Measurements from ENCODE around the gene B3GLCT. TPM values are rescaled to one million over a fixed set of nuclear protein-coding genes. Genes with fewer than 3 reads are reported as not detected.

Gene B3GLCT
- total and polyA plus RNA-seq, 10 donors, result 2.0 to 9.2 (median 5.5) TPM

- H3K27ac ChIP-seq, result no peak overlapping the region
- TF ChIP-seq CTCF (IDR thresholded peaks at IDR 0.05 in 8 of 11, conservative IDR thresholded peaks at IDR 0.05 in 3 of 11) (no peak), POLR2AphosphoS5 (IDR thresholded peaks at IDR 0.05) (no peak), POLR2A (IDR thresholded peaks at IDR 0.05) (no peak)
- H3K36me3 ChIP-seq, result peaks cover 0 to 41% (median 2%) of the 10 kb centered on the region in 6 donors
- WGBS, 5 donors, result 80 to 86% (median 85%) methylated on average over 3 of the region's 3 CpGs
- H3K27me3 ChIP-seq (replicated peaks in 1 of 7), result no peaks in the 10 kb centered on the region
- H3K4me1 ChIP-seq, result no peaks in the 10 kb centered on the region
- H3K4me3 ChIP-seq, result no peak overlapping the region
- intact Hi-C loops (cut with DNase I; ENCODE audit: low total_unique reads), result no loop called here
- DNase-seq, result no peak
- H3K9me3 ChIP-seq, result no peaks in the 10 kb centered on the region
Observed at GRCh38 chr13:31248361-31248760, 48.6 kb downstream of the B3GLCT start.

- WGBS, 5 donors, result 84 to 93% (median 90%) methylated on average over 4 of the region's 4 CpGs
- Histone ChIP-seq H3K4me3 (no peak overlapping the region), H3K9me3 (peaks cover 0 to under 1% (median 0%) of the 10 kb centered on the region in 8 donors), H3K27me3 (replicated peaks in 1 of 7) (no peaks in the 10 kb centered on the region), H3K27ac (no peak overlapping the region), H3K4me1 (no peaks in the 10 kb centered on the region), H3K36me3 (peaks cover 0 to 41% (median 2%) of the 10 kb centered on the region in 6 donors)
- intact Hi-C loops (cut with DNase I; ENCODE audit: low total_unique reads), result no loop called here
- no peak for DNase-seq
- no peak for TF ChIP-seq POLR2A (IDR thresholded peaks at IDR 0.05)
- no peak for TF ChIP-seq POLR2AphosphoS5 (IDR thresholded peaks at IDR 0.05)
- TF ChIP-seq CTCF (IDR thresholded peaks at IDR 0.05 in 8 of 11, conservative IDR thresholded peaks at IDR 0.05 in 3 of 11), result no peak
Observed at GRCh38 chr13:31248965-31249539, 49.3 kb downstream of the B3GLCT start.

GRCh38 chr13:31250435-31250834, 50.7 kb downstream of the B3GLCT start:
- Histone ChIP-seq H3K27ac (no peak overlapping the region), H3K4me3 (no peak overlapping the region), H3K27me3 (replicated peaks in 1 of 7) (no peaks in the 10 kb centered on the region), H3K4me1 (no peaks in the 10 kb centered on the region), H3K36me3 (peaks cover 0 to 41% (median 2%) of the 10 kb centered on the region in 6 donors), H3K9me3 (peaks cover 0 to 14% (median 10%) of the 10 kb centered on the region in 8 donors)
- intact Hi-C loops (cut with DNase I; ENCODE audit: low total_unique reads), result no loop called here
- no peak for TF ChIP-seq CTCF (IDR thresholded peaks at IDR 0.05 in 8 of 11, conservative IDR thresholded peaks at IDR 0.05 in 3 of 11)
- 75 to 90% (median 84%) methylated on average over 7 of the region's 7 CpGs for WGBS, 5 donors
- no peak for DNase-seq

GRCh38 chr13:31261241-31261640, 61.5 kb downstream of the B3GLCT start:
- Histone ChIP-seq H3K27ac (no peak overlapping the region), H3K4me1 (no peaks in the 10 kb centered on the region), H3K27me3 (replicated peaks in 1 of 7) (no peaks in the 10 kb centered on the region), H3K4me3 (no peak overlapping the region), H3K36me3 (peaks cover 0 to 56% (median 15%) of the 10 kb centered on the region in 6 donors), H3K9me3 (peaks cover 7 to 36% (median 33%) of the 10 kb centered on the region in 8 donors)
- TF ChIP-seq POLR2A (IDR thresholded peaks at IDR 0.05) (no peak), POLR2AphosphoS5 (IDR thresholded peaks at IDR 0.05) (no peak), CTCF (IDR thresholded peaks at IDR 0.05 in 8 of 11, conservative IDR thresholded peaks at IDR 0.05 in 3 of 11) (no peak)
- 92 to 97% (median 95%) methylated on average over 2 of the region's 2 CpGs for WGBS, 5 donors
- no peak for DNase-seq
- intact Hi-C loops (cut with DNase I; ENCODE audit: low total_unique reads), result no loop called here

All from spleen (tissue), 11 donors.